GM21737 (cell line): ENCODE results near the gene CTSE.

Experiments
- ATAC-seq: cut with Tn5 transposase; IDR thresholded peaks from one replicate; pipeline ENCODE4 v1.9.1; 2021; ENCODE audit warnings: mild to moderate bottlenecking, moderate library complexity; ENCODE audit not compliant: unreplicated experiment

CTSE gene

DNA sequence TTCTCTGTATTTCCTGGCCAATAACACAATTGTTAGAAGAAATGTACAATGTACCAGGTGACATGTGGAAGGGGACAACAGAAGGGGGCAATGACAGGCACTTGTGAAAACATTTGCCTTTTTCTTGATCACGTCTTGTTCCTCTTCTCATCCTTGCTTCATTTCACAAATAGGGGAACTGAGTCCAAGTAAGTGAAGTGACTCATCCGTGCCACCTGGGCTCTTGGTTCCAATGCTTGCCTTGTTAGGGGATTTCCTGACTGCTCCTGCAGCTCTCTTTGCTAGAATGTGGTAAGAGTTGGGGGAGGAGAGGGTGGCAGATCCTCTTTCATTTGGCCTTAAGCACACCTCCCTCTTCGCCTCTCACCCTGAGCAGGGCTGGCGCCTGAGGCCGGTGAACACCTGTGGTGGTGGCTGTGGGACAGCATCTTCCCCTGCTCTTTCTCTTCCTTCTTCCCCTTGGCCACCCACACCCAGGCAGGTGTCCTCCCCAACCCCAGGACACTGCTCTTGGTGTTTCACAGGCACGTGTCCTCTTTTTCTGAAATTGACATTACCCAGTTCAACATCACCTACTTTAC, 27.1 kb upstream of the CTSE start:
- peak; percentile 82 for ATAC-seq

DNA sequence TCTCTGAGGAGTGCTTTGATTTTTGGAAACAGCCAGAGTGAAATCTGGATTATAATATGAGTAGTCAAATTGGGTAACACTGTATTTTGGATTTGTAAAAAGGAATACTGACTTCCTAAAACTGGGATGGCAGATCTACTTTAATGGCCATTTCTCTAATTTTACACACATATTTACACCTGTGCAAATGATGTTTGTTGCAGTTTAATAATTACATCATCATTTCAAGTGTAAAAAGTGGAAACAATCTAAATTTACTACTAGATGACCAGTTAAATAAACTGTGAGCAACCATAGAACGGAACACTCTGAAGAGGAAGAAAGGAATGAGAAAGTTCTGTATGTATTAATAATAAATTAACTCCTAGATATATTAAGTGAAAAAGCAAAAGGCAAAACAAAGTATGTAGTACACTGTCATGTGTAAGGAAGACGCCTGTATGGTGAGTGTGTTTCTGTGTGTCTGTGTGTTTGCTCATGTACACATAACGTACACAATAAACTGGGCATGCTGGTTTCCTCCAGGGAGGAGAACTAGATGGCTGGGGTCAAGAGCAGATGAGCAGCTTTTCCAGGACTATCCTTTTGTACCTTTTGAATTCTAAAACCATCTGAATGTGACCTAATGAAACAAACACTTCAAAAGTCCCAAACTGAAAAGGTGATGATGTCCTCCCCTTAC, 26.4 kb upstream of the CTSE start:
- no peak for ATAC-seq

DNA sequence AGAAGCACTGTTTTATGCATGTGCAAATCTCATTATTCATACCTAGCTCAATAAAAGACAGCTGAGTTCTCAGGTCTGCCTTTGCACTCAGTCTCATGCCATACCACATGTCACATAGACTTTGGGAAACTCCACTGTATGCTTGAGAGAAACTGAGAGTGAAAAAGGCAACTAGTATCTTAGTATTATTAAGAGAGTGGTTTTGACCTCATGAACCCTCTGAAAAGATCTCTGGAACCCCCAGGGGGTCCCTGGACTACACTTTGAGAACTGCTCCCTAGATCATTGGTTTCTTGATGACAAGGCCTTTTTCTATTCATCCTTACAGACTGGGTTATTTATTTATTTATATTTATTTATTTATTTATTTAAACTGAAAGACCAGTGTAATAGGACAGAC, 25.6 kb upstream of the CTSE start:
- peak; percentile 36 for ATAC-seq

- ATAC-seq, result no peak
Observed at GRCh38 chr1:206048582-206048981, 24.9 kb upstream of the CTSE start.

DNA sequence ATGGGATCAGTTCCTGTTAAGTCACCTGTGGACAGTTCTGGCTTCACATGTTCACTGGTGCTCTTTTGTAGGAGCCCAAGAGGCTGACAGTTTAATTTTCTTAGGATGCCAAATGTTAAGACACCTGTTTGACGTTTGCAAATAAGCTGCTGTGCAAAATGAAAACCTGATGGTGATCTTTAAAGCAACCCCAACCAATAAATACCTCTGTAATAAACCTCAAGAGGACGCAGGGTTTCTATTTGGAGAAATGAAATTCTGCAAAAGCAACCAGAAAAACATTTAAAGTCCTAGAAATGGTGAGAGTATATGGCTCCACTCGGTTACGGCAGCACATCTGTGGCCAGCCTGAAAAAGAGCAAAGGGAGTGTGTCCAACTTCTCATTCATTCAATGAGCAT, 23.6 kb upstream of the CTSE start:
- no peak for ATAC-seq

GRCh38 chr1:206041640-206042039, 17.9 kb upstream of the CTSE start:
- ATAC-seq, result no peak

GRCh38 chr1:206040328-206040727, 16.6 kb upstream of the CTSE start:
- no peak for ATAC-seq

GRCh38 chr1:206039046-206039973, 15.6 kb upstream of the CTSE start:
- no peak for ATAC-seq

DNA sequence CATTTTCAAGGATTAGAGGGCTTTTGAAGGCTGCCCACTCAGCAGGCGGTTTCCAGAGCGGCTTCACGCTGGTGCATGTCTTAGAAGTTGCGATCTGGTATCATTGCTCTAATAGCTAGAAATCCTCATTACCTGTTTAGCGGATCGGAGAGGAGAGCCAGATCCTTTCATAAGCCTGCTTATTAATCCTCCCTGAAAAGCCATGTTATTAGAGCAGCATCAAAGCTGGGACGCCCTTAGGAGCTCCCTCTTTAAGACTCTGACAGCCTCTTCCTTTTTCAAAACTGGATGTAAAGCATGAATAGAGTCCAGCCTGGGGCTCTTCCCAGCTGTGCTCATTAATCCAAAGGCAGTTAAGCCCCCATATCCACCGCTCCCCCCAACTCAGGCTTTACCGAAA, 13.9 kb upstream of the CTSE start:
- ATAC-seq, result no peak

GRCh38 chr1:206036663-206037455, 13.2 kb upstream of the CTSE start:
- ATAC-seq, result no peak

DNA sequence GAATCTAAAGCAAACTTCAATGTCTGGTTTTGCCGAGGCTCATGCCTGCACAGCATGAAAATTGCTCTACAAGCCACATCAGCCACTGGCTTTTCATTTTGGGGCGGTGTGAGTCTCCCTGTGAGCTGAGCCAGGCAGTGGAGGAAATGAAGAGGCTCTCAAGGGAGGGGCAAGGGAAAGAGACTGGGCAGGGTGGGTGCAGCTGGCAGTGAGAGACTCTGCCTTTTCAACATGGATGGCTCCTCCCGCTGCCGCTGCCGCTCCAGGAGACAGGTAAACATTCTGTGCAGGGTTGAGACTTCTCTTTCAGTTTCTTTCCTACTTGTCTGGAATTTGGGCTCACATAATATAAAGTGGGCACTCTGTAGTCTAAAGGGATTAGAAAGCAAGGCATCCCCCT, 11.3 kb upstream of the CTSE start:
- ATAC-seq, result no peak

DNA sequence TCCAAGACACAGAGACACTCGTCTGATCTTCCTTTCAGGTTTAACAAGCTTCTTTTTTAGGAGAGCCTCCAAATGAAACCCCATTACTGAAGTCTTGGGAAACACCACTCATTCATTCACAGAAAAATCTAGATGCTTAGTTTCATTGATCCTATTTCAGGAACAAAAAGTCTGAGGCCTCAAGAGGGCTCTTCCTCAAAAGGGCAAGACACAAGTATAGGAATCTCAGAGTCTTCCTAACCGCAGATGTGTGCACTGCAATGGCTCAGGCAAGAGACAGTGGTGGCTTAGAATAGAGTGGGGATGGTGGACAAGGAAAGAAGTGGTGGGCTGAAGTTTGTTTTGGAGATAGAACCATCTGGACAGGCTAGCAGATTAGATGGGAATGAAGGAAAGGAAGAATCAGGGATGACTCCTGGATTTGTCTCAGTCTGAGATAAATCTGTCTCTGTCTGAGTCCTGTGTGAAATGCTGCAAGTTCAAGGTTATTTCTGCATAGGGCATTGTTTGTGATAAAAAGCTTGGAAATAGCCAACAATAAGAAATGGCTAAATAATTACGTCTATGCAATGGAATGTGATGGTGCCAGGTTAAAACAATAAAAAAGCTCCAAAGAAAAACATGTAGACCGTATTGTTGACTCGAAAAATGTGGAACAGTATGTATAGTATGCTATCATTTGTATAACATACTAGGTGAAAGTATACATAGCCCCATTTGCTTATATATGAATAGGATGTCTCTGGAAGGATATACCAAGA, 8.9 kb upstream of the CTSE start:
- ATAC-seq, result no peak

DNA sequence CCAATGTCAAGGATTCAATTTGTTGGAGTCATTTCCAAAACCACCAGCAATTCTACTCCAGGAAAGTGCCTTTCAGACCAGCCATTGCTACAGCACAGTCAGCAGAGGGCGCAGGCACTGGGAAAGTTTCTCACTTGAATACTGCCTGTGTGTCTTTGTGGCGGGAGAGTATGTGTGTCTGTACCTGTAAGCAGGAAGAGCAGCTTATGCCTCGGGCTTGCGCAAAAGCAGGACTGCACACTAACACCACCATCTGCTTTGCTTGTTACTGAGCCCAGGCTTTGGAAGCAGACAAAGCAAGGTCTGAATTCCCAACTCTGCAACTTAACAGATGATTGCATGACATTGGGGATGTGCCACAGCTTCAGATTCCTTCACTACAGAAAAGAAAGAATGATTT, 7.0 kb upstream of the CTSE start:
- peak; percentile 60 for ATAC-seq

DNA sequence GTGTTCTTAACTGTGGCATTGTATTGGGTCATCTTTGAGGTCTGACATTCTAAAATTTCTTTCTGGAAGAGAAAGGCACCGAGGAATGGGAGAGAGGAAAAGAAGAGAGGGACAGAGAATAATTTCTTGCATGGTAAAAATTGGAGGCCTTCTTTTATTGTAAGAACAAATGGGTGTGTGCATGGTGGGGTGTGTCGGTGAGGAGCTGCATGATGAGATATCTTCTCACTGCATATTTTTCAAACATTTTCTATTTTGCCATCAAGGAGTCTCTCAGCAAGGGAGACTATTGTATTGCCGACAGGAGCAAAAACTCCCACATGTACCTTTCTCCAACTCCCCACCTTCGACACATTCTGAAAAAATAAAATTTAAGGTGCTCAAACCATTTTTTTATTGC, 6.5 kb upstream of the CTSE start:
- no peak for ATAC-seq

DNA sequence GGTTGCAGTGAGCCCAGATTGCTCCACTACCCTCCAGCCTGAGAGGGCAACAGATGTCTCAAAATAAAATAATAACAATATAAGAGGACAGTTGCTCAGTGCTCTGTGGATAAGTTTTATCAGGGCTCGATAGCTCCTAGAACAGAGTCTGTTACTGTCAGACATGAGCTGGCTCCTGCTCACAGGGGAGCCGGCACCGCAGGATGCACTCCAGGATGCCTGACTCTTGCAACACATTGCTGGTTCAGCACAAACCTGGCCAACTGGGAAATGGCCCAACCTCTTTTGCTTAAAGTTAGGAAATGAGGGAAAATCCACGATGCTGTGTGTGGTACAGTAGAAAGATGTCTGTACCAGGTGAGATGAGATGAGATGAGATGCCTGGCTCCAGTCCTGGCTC, 5.8 kb upstream of the CTSE start:
- no peak for ATAC-seq

DNA sequence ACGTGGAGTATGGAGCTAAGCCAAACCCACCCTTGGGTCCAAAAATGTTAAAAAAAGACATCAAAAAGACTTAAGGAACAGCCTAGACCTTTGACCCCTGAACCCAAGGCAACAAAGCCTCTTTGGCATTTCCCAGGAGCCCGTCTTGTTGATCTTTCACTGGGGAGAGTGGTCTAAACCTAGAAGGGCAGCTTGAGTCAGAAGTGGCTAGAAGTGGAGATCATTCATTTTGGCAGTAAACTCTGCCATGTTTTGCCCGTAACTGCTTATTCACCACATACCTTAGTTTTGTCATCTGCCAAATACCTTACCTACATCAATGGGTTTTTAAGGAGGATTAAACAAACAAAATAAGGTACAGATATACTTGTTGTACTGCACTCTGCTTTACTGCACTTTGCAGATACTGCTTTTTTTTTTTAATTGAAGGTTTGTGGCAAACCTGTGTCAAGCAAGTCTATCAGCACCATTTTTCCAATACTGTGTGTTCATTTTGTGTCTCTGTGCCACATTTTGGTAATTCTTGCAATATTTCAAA, 1.7 kb upstream of the CTSE start:
- ATAC-seq, result no peak

DNA sequence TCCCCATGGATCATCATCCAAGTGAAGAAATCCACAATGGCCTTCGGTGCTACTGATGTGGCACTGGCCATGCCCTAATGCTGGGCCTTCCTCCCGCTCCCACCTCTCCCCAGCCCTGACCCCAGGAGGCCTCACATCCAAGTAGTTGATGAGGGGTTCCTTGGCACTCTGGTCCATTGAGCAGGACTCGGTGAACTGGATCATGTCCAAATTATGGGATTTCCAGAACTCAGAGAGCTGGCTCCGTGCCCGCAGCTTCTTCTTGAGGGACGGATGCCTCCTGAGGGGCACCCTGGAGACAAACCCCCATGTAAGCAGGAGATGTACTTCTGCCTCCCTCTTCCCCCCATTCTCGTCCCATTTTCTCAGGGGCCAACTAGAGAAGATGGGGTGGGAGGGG, 929 bp downstream of the CTSE start:
- no peak for ATAC-seq

- ATAC-seq, result no peak
Observed at GRCh38 chr1:206021626-206022365, 1.9 kb downstream of the CTSE start.

DNA sequence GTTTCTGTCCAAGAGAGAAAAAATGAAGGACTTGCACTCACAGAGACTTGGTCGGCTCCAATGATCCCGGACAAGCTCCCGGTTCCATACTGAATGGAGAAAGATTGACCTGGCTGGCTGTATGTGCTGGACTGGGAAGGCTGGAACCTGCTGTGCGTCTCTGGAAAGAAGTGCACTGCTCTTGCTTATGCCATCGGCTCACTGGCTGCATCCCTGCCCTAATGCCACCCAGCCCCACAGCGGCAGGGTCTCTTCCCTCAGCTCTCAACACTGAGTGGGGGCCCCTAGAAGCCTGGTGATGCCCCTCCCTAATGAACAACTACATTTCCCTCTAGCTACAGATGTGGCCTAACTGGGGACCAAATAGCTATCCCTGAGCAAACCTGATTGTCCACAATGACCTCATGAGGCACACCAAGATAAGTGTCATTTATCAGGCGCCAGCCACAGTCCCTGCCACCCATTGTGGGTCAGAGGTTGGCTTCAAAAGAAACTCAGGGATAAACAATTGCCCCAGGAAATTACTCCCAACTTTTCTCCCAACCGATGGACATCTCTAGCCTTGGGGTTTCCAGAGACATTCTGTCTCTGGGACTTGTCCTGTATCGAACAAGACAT, 2.6 kb downstream of the CTSE start:
- ATAC-seq, result no peak
